GM18507 (cell line): ENCODE measurements around the gene SLC30A7.

Experiments
- DNase-seq: peaks from one replicate; pipeline ENCODE4 v3.0.0; 2011; ENCODE audit warnings: low read depth; ENCODE audit not compliant: insufficient read length; ENCODE audit errors: extremely low spot score
- FAIRE-seq: peaks from 2 replicates; lab custom pipeline; 2011; peaks lifted over from hg19 to GRCh38; lab: Jason Lieb, UNC

SLC30A7 gene

DNA sequence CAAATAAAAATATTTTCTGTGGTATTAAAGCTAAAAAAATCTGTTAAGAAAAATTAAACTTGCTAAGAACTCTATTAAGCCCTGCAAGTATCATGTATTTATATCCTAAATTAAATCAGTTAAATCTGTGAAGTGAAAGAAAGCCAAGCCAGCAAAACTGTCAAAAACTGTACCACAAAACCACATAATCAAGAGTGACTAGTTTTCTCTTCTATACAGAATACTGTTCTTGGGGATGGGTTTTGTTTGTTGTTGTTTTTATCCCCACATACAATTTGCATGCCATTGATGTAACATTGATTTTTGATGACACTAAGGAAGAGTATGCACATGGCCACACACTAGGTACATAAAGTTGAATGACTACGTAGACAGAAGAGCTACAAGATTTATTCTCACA is 109.3 kb downstream of the SLC30A7 start:
- no peak for FAIRE-seq
- no peak for DNase-seq

DNA sequence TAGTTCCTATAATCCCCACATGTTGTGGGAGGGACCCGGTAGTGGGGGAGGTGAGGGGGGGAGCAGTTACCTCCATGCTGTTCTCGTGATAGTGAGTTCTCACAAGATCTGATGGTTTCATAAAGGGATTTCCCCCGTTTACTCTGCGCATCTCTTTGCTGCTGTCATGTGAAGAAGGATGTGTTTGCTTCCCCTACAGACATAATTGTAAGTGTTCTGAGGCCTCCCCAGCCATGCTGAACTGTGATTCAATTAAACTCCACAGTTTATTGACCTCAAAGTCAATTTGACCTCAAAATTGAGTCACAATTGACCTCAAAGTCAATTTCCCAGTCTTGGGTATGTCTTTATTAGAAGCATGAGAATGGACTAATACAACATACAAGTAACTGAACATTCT is 110.0 kb downstream of the SLC30A7 start:
- FAIRE-seq (peak; percentile 39), DNase-seq (no peak)

DNA sequence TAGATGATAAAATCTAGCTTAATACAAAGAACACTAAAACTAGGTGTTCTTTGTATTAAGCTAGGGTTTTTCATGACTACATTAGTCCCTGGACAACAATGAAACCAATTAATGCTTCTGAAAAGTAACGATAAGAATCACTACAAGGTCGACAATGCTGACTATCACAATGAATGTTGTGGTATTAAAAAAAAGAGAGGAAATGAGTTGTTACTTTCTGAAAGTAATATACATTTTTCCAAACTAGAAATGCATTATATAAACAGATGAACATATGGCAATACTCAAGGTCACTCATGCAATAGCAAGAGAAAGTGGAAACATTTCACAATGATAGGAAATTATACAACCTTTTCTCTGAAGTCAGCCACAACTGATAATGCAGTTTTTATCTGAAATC is 110.7 kb downstream of the SLC30A7 start:
- DNase-seq: no peak
- no peak for FAIRE-seq

DNA sequence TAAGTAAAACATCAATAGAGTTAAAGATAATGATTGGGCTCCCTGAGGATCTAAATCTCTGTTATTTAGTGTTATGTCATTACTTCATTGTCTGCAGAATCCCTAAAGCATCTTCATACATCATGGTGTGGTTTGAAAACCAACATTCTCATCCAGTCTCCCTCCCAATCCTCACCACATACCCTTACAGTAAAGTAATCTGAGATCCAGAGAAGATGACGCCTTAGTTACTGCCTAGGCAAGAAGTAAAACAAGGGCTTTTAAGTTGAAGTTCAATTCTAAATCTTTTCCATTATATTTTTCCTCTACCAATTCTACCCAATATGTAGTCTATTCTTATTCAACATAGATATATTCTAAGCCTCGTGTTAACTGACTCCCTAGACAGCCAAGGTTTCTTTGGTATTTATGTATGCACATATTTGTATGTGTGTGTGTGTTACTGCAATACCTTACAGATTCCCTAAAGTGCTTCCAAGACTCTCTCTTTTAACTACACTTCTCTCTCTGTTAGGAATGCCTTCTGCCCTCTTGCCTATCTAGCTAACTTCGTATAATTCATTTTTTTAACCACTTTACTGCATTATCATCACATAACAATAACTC is 112.4 kb downstream of the SLC30A7 start:
- no peak for DNase-seq
- FAIRE-seq: peak; percentile 45

DNA sequence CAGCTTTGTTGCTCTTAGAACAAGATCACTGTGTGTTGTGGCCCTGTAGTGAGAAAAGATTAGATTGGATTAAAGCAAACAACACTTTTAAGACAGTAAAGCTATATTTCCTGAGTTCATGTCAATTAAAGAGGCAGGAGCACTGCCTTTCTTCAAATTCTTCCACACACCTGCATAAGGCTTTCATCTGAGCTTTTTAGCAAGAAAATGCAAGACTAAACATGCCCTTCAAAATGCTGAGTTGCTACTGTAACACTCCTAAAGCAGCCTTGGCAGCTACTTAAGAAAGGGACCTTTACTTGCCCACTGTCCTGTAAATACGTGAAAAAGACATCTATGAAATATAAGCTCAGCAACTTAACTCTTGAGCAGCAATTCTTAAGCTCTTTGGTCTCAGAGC is 117.9 kb downstream of the SLC30A7 start:
- FAIRE-seq: no peak
- DNase-seq: no peak

DNA sequence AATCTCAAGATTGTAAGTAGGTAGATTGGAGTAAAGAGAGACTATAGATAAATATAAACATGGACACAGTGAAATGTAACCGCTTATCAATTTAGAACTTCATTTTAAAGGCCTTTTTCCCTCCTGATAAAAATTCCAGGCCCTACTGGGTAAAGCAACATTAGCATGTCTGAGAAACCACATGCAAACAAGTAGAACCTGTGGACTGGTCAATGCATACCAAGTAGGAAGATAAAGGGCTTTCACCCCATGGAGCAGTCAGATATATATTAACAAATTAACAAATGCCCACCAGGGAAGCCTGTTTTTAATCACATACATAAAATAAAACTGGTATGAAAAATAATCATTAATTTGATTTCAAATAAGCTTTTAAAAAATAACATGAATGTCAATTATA is 121.6 kb downstream of the SLC30A7 start:
- FAIRE-seq: no peak
- DNase-seq: no peak

DNA sequence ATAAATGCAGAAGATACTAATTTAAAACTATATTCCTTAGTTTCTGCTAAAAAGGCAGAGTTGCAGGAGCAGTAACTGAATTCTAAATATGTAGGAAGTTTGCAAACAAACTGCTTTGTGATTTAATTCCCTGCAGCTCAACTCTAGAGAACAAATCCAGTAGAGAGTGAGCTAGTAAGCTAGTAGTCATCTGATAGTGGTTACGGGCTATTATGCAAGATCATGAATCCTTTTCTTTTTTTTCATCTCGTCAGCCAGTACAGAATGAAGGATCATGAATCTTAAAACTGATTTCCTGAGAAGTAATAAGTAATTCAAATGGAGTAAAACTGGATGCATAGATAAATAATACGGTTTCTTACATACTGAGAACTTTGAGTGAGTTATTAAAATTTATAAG is 126.4 kb downstream of the SLC30A7 start:
- no peak for DNase-seq
- FAIRE-seq: no peak

DNA sequence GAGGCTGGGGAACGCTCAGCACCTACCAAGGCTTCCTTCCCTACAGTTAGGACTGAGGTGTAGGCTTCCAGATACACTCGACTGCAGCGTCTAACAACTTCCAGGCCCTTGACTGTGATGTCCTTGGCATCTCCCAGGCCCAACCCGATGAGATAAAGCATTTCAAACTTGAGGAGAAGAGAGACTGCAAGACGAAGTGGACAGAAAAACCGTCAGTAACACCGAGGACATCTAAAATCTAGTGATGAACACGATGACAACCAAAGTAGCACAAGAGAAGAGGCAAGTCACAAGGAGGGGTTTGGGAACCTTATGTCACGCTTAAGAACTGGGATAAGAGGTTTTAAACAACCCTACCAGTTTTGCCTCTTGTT is 129.4 kb downstream of the SLC30A7 start:
- FAIRE-seq (no peak), DNase-seq (no peak)

DNA sequence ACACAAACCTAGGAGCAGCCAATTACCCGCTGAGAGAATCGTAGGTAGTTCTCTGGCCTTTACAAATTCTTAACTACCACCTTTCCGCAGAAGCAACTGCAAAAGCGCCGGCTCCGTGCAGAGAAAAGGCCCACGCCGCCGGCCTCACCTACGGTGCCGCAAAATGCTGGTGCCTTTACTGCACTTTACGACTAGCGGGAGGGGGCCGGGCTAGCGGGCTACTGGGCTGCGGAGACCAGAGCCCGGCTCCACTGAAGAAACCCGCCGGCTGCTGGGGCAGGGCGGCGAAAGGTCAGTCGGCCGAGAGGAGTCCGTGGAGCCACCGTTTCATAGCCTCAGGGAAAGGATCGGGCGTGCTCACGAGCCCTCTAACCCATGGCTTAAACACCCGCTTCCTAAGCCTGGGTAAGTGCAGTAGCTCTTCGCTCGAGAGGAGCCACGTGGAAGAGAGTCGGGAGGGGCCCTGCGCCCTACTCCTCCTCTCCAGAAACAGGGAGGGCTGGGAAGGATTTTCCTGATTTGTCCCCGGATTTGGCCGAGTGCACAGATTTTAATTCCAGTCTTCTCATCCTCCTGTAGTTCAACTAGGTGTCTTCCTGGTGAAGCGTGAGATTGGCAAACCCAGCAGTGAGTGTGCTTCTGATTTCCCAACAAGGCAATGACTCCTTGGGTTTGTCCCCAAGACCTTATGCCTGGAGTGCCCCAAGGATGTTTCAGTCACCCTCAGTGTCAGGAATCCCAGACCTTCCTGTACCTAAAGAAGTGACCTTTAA is 130.0 kb downstream of the SLC30A7 start, which contains the start of gene DPH5:
Gene DPH5, minus strand, starts transcription at position 128 of the 773 bp plus-strand sequence. CDS start 341 bp downstream, outside the sequence.
- peak; percentile 73 for DNase-seq
- peak; percentile 94 for FAIRE-seq

DNA sequence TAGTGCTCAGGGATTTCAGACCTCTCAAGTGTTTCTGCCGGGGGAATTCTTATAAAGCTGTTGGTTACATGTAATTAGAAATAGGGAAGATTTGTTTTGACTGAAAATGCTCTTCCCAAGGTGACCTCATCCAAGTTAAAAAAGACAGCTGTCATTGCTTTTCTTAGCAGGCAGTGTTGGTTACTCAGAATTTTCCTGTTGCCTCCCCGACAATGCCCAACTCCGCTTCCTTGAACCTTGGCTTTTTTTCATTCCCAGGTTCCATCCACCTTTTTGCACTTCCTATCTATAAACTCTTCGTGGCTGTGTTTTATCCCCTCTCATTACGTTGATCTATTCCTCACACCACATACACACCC is 130.5 kb downstream of the SLC30A7 start:
- peak; percentile 39 for FAIRE-seq
- no peak for DNase-seq

DNA sequence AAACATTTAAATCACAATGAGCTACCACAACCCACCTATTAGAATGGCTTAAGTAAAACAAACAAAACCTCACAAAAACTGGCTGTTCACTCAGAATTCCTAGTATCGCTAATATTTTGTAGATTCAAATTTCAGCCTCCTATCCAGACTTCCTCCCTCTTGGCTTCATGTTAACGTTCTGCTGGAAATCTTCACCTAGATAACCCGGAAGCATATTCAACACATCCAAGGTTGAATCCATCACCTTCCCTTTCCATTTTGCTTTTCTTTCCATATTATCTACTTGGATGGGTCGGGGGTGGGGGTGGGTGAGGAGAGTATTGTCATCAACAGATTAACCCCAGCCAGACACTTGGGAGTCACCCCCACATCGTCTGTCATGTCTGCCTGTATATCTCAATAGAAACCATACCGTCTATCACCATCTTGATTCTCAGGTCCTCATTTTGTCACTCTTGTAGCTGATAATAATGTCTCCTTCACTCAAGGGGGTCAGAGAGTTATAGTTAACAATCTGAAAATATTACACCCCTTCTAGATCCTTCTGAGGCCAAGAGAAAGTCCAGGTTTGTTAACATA is 131.4 kb downstream of the SLC30A7 start:
- FAIRE-seq (peak; percentile 72), DNase-seq (no peak)

DNA sequence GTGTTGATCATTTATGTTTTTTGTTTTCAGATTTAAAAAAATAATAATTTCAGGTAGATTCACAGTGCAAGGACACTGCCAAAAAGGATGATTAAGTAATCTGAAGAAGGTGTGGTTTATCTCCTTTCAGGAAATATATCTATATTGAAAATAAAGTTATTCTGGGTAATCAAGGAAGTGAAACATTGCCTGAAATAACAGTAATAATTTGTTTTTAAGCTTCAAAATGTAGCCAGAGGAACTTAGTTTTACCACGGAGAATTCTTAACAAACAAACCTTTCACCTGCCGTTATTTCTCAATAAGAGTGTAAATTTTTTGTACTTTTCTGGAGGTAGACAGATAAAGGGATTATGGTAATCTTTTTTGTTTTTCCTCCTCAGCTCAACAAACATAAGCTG is 132.6 kb downstream of the SLC30A7 start:
- DNase-seq: no peak
- FAIRE-seq: peak; percentile 18

DNA sequence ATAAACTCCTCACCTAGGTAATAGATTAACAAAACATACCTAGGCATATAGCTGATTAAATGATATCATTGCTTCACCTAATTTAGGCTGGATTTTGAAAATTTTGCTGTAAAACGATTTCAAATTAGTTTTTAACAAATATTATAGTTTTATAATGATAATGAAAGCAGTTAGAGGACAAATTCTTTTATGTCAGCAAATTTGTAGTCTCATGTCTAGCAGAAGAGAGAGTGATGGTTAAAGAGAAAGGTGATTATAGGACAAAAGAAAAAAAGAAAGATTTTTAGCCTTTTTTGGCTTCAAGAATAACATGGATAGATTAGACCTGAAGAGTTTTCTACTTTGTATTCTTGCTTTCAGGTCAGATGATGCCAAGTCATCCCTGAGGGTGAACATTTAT is 133.3 kb downstream of the SLC30A7 start:
- DNase-seq (no peak), FAIRE-seq (peak; percentile 47)

DNA sequence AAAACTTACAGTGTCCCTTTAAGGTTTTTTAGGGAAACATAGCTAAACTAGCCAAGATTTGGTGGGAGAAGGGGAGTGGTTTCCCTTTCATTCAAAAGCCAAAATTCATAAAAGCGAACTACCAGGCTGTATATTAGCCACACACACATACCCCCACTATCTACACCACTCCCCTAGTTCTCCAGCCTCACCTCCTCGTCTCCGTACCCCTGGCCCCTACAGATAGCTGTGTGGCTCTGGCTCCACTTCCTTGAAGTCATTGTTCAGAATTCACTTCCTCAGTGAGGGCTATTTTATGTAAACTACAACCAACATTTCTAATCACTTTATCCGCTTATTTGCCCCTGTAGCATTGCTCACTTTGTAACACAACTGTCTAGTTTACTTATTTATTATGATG is 135.0 kb downstream of the SLC30A7 start:
- FAIRE-seq (peak; percentile 9), DNase-seq (no peak)
